Jurkat, Clone E6-1 (cell line): ENCODE measurements around the gene OR10A2.
"Not testable (repeated sequence)": the region's sequence is repeated elsewhere in the genome, so short reads cannot be mapped to it uniquely, and the experiment has no call there.

Experiments
- DNase-seq: peaks from one replicate; pipeline ENCODE4 v3.0.0-alpha.2; 2011; ENCODE audit warnings: low read depth, low spot score
- H3K4me3 ChIP-seq: 2 replicates; pipeline ENCODE4 v1.5.1; 2011; ENCODE audit warnings: mild to moderate bottlenecking, low read length, control low read depth, moderate library complexity

OR10A2 gene

GRCh38 chr11:6876325-6876724, 13.5 kb downstream of the OR10A2 start, which contains the start of gene OR10A4:
Gene OR10A4 (plus strand): TSS chr11:6876625. CDS start chr11:6876648, 23 bp downstream.
- DNase-seq: no peak
- no peak within 1 kb of the TSS for H3K4me3 ChIP-seq

- DNase-seq: no peak
- no peak overlapping the region for H3K4me3 ChIP-seq
Measured at GRCh38 chr11:6876914-6877313, 14.1 kb downstream of the OR10A2 start.

- no peak overlapping the region for H3K4me3 ChIP-seq
- DNase-seq: no peak
Measured at GRCh38 chr11:6882751-6883150, 19.9 kb downstream of the OR10A2 start.

GRCh38 chr11:6887711-6888110, 24.9 kb downstream of the OR10A2 start:
- DNase-seq: not testable (repeated sequence)

GRCh38 chr11:6888830-6889229, 26.0 kb downstream of the OR10A2 start:
- H3K4me3 ChIP-seq: no peak overlapping the region
- no peak for DNase-seq

More at GRCh38 chr11:6887711-6888110, 24.9 kb downstream of the OR10A2 start:
- not testable (repeated sequence) for H3K4me3 ChIP-seq

- DNase-seq: no peak
- no peak overlapping the region for H3K4me3 ChIP-seq
Measured at GRCh38 chr11:6889835-6890234, 27.0 kb downstream of the OR10A2 start.

- DNase-seq: no peak
- no peak within 1 kb of the TSS for H3K4me3 ChIP-seq
Measured at GRCh38 chr11:6892400-6892799, 29.5 kb downstream of the OR10A2 start, which contains the start of gene OR2D2. Gene OR2D2 (minus strand): TSS chr11:6892500. CDS start chr11:6892500, 0 bp downstream.

GRCh38 chr11:6894097-6894496, 31.2 kb downstream of the OR10A2 start:
- DNase-seq: no peak

GRCh38 chr11:6895010-6895409, 32.2 kb downstream of the OR10A2 start:
- H3K4me3 ChIP-seq: no peak overlapping the region
- no peak for DNase-seq

More at GRCh38 chr11:6894097-6894496, 31.2 kb downstream of the OR10A2 start:
- H3K4me3 ChIP-seq: no peak overlapping the region

- H3K4me3 ChIP-seq: no peak overlapping the region
Measured at GRCh38 chr11:6898911-6899310, 36.1 kb downstream of the OR10A2 start.

GRCh38 chr11:6900327-6900999, 37.6 kb downstream of the OR10A2 start:
- DNase-seq: no peak
- no peak overlapping the region for H3K4me3 ChIP-seq

More at GRCh38 chr11:6898911-6899310, 36.1 kb downstream of the OR10A2 start:
- no peak for DNase-seq

- H3K4me3 ChIP-seq, DNase-seq: not testable (repeated sequence)
Measured at GRCh38 chr11:6904804-6905203, 41.9 kb downstream of the OR10A2 start.

GRCh38 chr11:6911378-6911777, 48.5 kb downstream of the OR10A2 start:
- no peak for DNase-seq

GRCh38 chr11:6911948-6912347, 49.1 kb downstream of the OR10A2 start:
- no peak overlapping the region for H3K4me3 ChIP-seq
- no peak for DNase-seq

More at GRCh38 chr11:6911378-6911777, 48.5 kb downstream of the OR10A2 start:
- H3K4me3 ChIP-seq: no peak overlapping the region

- DNase-seq: no peak
- no peak overlapping the region for H3K4me3 ChIP-seq
Measured at GRCh38 chr11:6919698-6920097, 56.8 kb downstream of the OR10A2 start.

GRCh38 chr11:6920702-6921101, 57.8 kb downstream of the OR10A2 start, which contains the start of gene OR2D3:
Gene OR2D3 (plus strand): TSS chr11:6921002. CDS start chr11:6921002, 0 bp downstream.
- no peak for DNase-seq
- no peak within 1 kb of the TSS for H3K4me3 ChIP-seq
